Muscle layer of duodenum (tissue), 2 donors: ENCODE data around the gene TRIM10.
"Not testable (repeated sequence)": the region's sequence is repeated elsewhere in the genome, so short reads cannot be mapped to it uniquely, and the experiment has no call there.

ENCODE experiments used
- H3K27ac ChIP-seq: one replicate; pipeline ENCODE4 v1.7.0; 2013; ENCODE audit warnings: mild to moderate bottlenecking, low read length
- H3K27me3 ChIP-seq: one replicate; pipeline ENCODE4 v1.7.0; 2013; ENCODE audit warnings: low read depth, mild to moderate bottlenecking, control low read depth, low read length
- H3K36me3 ChIP-seq, 2 donors: one replicate each; pipeline ENCODE4 v1.7.0; 2013; ENCODE audit warnings: low read length in 2 of 2, control low read depth in 1 of 2, mild to moderate bottlenecking in 1 of 2; ENCODE audit not compliant: insufficient read depth in 2 of 2, control insufficient read depth in 1 of 2
- H3K4me1 ChIP-seq, 2 donors: one replicate each; pipeline ENCODE4 v1.7.0; 2013; ENCODE audit warnings: low read length in 2 of 2, mild to moderate bottlenecking in 2 of 2, control low read depth in 1 of 2, moderate library complexity in 1 of 2; ENCODE audit not compliant: insufficient read depth in 2 of 2, control insufficient read depth in 1 of 2
- H3K4me3 ChIP-seq, 2 donors: one replicate each; pipeline ENCODE4 v1.7.0; 2013; ENCODE audit warnings: low read length in 2 of 2, low read depth in 1 of 2, mild to moderate bottlenecking in 1 of 2
- H3K9me3 ChIP-seq, 2 donors: one replicate each; pipeline ENCODE4 v1.7.0; 2013; ENCODE audit warnings: low read length in 2 of 2, control low read depth in 1 of 2, mild to moderate bottlenecking in 1 of 2; ENCODE audit not compliant: control insufficient read depth in 1 of 2
- donor health status: healthy.

TRIM10 gene

DNA sequence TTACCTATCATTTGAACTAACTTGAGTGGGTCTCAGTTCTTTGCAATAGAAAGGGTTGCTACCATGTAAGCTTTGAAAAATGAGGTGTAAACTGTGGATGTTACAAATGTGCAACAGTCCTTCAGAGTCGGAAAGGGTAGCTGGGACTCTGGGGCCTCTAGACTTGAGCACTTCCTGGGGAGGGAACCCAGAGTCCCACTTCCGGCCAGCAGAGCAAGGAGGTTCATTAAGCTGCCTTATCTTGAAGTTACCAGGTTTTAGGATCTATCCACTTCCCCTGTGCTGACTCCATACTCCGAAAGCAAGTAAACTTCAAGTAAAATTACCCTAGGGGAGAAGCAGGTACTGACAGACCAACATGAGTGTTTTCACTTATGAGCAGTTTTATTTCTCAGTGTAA, 9.4 kb downstream of the TRIM10 start:
- H3K36me3 ChIP-seq: no peaks in the 10 kb centered on the region
- no peaks in the 10 kb centered on the region for H3K9me3 ChIP-seq
- H3K27ac ChIP-seq: no peak overlapping the region
- H3K4me3 ChIP-seq: no peak overlapping the region
- H3K27me3 ChIP-seq: no peaks in the 10 kb centered on the region
- H3K4me1 ChIP-seq: peaks cover 0 to 4% of the 10 kb centered on the region in 2 donors

DNA sequence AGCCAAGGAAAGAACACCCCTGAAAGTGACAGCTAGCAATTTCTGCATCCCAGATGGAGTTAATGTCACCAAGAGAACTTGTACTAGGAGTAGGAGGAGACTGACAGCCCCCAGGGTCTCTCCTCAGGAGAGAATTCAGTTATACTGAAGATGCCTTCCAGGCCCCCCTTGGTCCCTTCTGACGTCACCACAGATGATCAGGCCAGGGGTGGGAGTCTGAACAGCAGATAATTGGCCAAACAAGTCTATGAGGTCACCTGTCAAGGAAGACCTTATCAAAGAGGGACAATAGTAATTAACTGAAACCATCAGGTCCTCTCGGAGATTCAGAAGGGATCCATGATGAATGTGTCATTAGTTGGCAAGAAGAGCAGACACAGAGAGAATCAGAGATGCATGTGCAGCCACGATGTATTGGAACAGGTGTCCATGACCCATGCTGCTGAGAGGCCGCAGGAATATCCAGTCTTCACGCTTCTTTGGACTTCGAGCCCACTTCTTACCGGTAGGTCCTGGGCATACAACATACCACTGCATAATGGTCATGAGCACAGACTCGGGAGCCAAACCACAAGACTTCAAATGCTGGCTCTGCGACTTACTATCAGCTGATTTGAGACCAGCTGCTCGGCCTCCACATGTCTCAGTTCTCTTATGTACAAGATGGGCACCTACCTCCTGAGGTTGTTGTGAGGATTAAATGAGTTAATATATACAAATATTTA, 10.2 kb downstream of the TRIM10 start:
- no peak overlapping the region for H3K27ac ChIP-seq
- H3K27me3 ChIP-seq: no peaks in the 10 kb centered on the region
- no peak overlapping the region for H3K4me3 ChIP-seq
- H3K4me1 ChIP-seq: peaks cover 0 to 4% of the 10 kb centered on the region in 2 donors
- no peaks in the 10 kb centered on the region for H3K9me3 ChIP-seq
- no peaks in the 10 kb centered on the region for H3K36me3 ChIP-seq

DNA sequence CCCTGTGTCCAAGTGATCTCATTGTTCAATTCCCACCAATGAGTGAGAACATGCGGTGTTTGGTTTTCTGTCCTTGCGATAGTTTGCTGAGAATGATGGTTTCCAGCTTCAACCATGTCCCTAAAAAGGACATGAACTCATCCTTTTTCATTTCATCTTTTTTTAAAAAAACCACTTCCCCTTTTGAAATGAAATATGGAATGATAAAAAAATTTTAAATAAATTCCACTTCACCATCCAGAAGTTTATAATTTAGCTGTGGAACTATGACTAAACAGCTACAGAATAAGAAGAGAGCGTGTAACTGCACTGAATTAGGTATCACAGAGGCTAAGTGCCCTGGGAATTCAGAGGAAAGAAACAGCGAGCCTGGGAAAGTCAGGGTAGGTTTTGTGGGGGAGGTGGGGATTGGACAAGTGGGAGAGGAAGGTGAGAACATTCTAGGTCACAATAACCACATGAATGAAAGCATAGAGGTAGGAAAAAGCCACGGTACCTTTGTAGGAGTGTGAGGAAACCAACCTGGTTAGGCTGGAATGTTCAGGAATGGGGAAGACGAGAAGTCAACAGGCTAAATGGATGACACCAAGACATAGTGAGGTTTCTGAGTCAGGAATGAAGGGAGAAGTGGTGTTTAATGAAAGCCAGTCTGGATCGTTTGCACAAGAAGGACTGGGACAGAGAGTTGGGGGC, 11.0 kb downstream of the TRIM10 start:
- H3K27me3 ChIP-seq: no peaks in the 10 kb centered on the region

DNA sequence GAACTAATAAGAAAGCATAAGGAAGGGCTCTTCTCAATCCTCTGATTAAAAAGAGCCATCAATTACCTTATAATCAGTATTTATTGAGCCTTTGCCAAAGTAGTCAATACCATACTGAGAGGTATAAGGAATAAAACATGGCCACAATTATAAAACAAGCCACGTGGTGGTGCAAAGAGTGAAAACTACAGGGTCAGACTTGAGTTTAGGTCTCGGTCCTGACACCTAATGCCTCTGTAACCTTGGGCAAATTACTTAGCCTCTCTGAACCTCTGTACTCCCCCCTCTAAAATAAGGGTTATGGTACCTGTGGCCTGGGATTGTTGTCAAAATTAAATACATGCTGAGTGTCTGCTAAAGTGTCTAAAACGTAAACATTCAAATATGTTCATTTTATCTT, 11.8 kb downstream of the TRIM10 start:
- Histone ChIP-seq H3K36me3 (no peaks in the 10 kb centered on the region), H3K27me3 (no peaks in the 10 kb centered on the region), H3K27ac (no peak overlapping the region), H3K4me1 (no peaks in the 10 kb centered on the region), H3K4me3 (no peak overlapping the region), H3K9me3 (no peaks in the 10 kb centered on the region)

More for the DNA sequence above, 11.0 kb downstream of the TRIM10 start:
- H3K4me1 ChIP-seq: peaks cover 0 to 1% of the 10 kb centered on the region in 2 donors
- H3K36me3 ChIP-seq: no peaks in the 10 kb centered on the region
- H3K27ac ChIP-seq: no peak overlapping the region
- H3K4me3 ChIP-seq: no peak overlapping the region
- H3K9me3 ChIP-seq: no peaks in the 10 kb centered on the region

DNA sequence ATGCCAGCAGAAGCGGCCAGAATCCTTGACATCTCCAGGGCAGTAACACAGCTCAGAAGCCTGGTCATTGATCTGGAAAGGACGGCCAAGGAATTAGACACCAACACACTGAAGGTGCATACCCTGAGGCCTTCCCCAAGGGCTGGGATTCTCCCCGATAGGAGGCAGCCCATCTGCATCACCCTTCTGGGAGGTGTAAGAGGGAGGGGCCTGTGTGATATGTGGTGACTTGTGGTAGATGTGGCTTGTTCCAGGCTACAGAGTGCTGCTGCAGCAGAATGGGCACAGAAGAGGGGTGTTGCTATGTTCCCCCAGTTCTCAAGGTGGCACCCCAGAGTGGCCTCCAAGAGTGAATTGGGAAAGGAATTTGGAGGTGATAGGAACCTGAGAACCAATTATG, 13.9 kb downstream of the TRIM10 start:
- Histone ChIP-seq H3K27me3 (no peaks in the 10 kb centered on the region), H3K9me3 (no peaks in the 10 kb centered on the region), H3K27ac (no peak overlapping the region), H3K4me3 (no peak overlapping the region), H3K36me3 (no peaks in the 10 kb centered on the region), H3K4me1 (no peaks in the 10 kb centered on the region)

DNA sequence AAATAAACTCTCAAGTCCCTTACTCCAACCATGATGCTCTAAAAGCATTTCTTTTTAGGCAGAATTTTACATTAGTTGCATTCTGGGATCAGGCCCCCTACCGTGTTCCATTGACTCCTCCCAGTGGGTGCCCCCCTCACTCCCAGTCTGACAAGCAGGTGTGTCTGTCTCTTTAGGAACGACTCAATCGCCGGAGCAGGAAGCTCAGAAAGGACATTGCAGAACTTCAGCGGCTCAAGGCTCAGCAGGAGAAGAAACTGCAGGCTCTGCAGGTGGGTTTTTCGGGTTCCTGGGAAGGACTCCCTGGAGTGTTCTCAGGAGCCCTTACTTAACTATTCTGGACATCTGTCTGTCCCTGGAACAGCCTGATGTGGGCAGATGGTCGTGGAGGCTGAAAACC, 15.2 kb downstream of the TRIM10 start:
- Histone ChIP-seq H3K27ac (no peak overlapping the region), H3K27me3 (no peaks in the 10 kb centered on the region), H3K4me1 (no peaks in the 10 kb centered on the region), H3K36me3 (no peaks in the 10 kb centered on the region), H3K4me3 (no peak overlapping the region), H3K9me3 (no peaks in the 10 kb centered on the region)

DNA sequence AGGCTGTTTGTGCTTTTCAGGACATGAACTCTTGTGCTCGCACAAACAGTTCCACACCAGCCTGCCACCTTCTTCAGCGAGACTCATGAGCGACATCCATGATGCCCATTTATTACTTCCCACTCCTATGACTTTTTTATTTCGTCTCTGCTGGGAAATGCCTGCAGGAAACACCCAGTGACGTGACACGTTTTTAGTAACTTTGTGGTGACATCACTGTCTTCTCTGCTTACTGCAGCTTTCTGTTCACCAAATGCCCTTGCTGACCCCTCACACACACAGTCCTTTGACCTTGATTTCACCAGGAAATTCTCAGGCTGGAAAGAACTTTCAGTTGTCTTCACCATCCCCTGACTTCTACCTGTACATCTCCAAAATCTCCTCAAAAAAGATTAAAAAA, 16.2 kb downstream of the TRIM10 start:
- no peaks in the 10 kb centered on the region for H3K27me3 ChIP-seq
- no peaks in the 10 kb centered on the region for H3K9me3 ChIP-seq
- no peak overlapping the region for H3K27ac ChIP-seq

DNA sequence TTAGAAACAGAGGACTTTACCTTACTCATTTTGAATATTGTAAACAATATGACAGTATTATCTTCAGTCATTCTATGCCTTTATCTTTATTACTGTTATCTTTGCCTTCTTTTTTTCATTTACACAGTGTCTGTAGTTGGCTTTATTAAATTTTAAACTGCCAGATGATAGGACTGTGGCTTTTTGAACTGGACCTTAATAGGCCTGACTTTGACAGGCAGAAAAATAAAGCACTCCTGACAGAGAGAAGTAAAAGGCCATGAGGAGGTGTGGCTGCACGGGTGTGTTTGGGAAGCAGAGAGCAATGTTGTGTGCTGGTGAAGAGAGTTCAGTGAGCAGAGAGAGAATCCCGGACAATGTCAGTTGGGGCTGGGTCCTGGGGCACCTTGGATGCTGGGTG, 17.2 kb downstream of the TRIM10 start:
- H3K4me1 ChIP-seq: no peaks in the 10 kb centered on the region
- H3K27ac ChIP-seq: no peak overlapping the region
- no peaks in the 10 kb centered on the region for H3K9me3 ChIP-seq
- H3K4me3 ChIP-seq: no peak overlapping the region
- no peaks in the 10 kb centered on the region for H3K36me3 ChIP-seq
- H3K27me3 ChIP-seq: no peaks in the 10 kb centered on the region

More for the DNA sequence above, 16.2 kb downstream of the TRIM10 start:
- Histone ChIP-seq H3K36me3 (no peaks in the 10 kb centered on the region), H3K4me3 (no peak overlapping the region), H3K4me1 (no peaks in the 10 kb centered on the region)

DNA sequence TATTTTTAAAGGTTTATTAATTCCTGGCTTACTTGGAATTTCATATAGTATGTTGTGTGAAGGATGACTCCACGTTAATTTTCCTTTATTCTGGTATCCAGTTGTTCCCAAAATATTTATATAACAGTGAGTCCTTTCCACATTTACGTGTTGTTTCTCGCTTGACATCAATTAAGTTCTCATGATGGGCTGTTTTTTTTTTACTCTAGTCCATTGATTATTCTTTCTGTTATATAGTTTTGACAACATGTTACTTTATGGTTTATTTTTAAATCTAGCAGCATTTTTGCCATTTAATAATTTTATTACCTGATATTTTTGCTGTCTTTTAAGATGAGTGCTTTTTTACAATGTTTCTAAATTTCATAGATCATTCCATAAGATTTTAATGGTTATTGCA, 18.3 kb downstream of the TRIM10 start:
- H3K27ac ChIP-seq: no peak overlapping the region
- no peaks in the 10 kb centered on the region for H3K4me1 ChIP-seq
- no peak overlapping the region for H3K4me3 ChIP-seq
- H3K27me3 ChIP-seq: no peaks in the 10 kb centered on the region
- H3K36me3 ChIP-seq: no peaks in the 10 kb centered on the region
- H3K9me3 ChIP-seq: no peaks in the 10 kb centered on the region

DNA sequence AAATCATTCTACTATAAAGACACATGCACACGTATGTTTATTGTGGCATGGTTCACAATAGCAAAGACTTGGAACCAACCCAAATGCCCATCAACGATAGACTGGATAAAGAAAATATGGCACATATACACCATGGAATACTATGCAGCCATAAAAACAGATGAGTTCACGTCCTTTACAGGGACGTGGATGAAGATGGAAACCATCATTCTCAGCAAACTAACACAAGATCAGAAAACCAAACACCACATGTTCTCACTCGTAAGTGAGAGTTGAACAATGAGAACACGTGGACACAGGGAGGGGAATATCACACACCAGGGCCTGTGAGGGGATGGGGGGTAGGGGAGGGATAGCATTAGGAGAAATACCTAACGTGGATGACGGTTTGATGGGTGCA, 20.8 kb downstream of the TRIM10 start:
- H3K4me1 ChIP-seq, H3K27ac ChIP-seq, H3K36me3 ChIP-seq, H3K27me3 ChIP-seq, H3K4me3 ChIP-seq, H3K9me3 ChIP-seq: not testable (repeated sequence)

DNA sequence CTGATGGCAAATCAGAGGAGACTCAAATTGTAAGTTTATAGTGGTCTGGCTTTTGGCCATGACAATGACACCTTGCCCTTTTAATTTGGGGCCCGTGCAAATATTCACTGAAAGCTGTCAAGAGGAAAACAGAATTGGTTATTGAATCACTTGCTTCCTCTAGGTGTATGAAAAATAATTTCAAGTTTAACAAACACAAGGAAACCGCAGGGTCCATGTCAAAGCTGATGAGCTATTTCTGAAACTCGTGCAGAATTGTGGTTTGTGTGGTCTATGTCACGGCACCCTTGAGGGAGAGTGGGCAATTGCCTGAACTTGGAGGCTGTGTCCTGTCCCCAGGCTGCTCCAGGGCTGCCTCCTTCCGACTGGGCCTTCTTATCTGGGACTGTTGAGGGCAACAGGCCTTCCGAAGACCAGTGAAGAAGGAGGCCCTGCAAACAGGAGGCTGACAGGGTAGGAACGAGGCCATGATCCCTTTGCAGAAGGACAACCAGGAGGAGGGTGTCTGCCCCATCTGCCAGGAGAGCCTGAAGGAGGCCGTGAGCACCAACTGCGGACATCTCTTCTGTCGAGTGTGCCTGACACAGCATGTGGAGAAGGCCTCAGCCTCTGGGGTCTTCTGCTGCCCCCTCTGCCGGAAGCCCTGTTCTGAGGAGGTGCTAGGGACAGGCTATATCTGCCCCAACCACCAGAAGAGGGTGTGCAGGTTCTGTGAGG, 24.3 kb downstream of the TRIM10 start:
- H3K4me1 ChIP-seq: no peaks in the 10 kb centered on the region
- no peak overlapping the region for H3K4me3 ChIP-seq
- H3K27me3 ChIP-seq: peaks cover 11% of the 10 kb centered on the region
- H3K36me3 ChIP-seq: no peaks in the 10 kb centered on the region
- no peaks in the 10 kb centered on the region for H3K9me3 ChIP-seq
- peak overlapping the region; percentile 48 for H3K27ac ChIP-seq
